Esophagus muscularis mucosa (tissue), 4 donors: Measurements from ENCODE around the gene CDHR3.

Source experiments
- EP300 ChIP-seq: sonication (generic); formaldehyde crosslinking; IDR thresholded peaks from one replicate; pipeline ENCODE4 v1.6.1; 2017; ENCODE audit warnings: antibody characterized with exemption
- POLR2A ChIP-seq: fragments of 450-650 bp; IDR thresholded peaks from one replicate; pipeline ENCODE4 v1.6.1; 2017; ENCODE audit warnings: antibody characterized with exemption, moderate library complexity, mild to moderate bottlenecking, low read depth
- TF ChIP-seq, protein P1 (sequence below), 3 experiments: fragments of 200-600 bp in 2 of 3; fragments of 450-650 bp in 1 of 3; sonication (generic) in 2 of 3; IDR thresholded peaks; one replicate each; pipeline ENCODE4 v1.5.1; 2017 to 2019; ENCODE audit warnings: antibody characterized with exemption in 3 of 3, mild to moderate bottlenecking in 2 of 3, moderate library complexity in 1 of 3

DNA sequence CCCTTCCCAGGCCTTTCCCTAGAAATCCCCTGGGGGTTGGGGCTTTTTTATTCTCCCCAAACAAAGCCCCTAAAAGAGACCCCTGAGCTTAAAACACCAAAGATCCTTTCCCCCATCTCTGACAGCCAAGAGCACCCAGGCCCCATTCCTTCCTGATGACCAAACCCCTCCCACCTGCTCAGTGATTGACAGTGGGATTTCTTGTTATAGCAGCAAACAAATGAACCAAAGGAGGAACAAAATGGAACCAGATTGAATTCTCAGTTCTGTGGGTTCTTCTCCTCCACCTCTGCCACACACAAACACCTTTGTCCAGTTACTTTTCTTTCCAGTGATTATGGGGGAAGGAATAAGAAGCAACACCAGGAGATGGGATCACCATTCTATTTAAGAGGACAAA is 21.5 kb upstream of the CDHR3 start:
- TF ChIP-seq, protein P1, sequence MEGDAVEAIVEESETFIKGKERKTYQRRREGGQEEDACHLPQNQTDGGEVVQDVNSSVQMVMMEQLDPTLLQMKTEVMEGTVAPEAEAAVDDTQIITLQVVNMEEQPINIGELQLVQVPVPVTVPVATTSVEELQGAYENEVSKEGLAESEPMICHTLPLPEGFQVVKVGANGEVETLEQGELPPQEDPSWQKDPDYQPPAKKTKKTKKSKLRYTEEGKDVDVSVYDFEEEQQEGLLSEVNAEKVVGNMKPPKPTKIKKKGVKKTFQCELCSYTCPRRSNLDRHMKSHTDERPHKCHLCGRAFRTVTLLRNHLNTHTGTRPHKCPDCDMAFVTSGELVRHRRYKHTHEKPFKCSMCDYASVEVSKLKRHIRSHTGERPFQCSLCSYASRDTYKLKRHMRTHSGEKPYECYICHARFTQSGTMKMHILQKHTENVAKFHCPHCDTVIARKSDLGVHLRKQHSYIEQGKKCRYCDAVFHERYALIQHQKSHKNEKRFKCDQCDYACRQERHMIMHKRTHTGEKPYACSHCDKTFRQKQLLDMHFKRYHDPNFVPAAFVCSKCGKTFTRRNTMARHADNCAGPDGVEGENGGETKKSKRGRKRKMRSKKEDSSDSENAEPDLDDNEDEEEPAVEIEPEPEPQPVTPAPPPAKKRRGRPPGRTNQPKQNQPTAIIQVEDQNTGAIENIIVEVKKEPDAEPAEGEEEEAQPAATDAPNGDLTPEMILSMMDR (IDR thresholded peaks at IDR 0.05) = no peak
- TF ChIP-seq EP300 (no peak), POLR2A (no peak)
